22Rv1 (cell line): ENCODE results near the gene NSD1.
"Not testable (repeated sequence)": the region's sequence is repeated elsewhere in the genome, so short reads cannot be mapped to it uniquely, and the experiment has no call there.

Experiments used
- H3K27ac ChIP-seq: fragments of 450-650 bp; 2 replicates; pipeline ENCODE4 v1.5.1; 2017
- CTCF ChIP-seq: fragments of 450-650 bp; IDR thresholded peaks from 2 replicates; pipeline ENCODE4 v1.5.1; 2017; ENCODE audit warnings: mild to moderate bottlenecking
- ZFX ChIP-seq: fragments of 450-650 bp; IDR thresholded peaks from 2 replicates; pipeline ENCODE4 v1.6.1; 2017; ENCODE audit warnings: antibody characterized with exemption, borderline replicate concordance

The NSD1 gene

GRCh38 chr5:177169271-177169670, 35.7 kb downstream of the NSD1 start:
- TF ChIP-seq CTCF, result no peak
- no peak for TF ChIP-seq ZFX
- H3K27ac ChIP-seq, result no peak overlapping the region

DNA sequence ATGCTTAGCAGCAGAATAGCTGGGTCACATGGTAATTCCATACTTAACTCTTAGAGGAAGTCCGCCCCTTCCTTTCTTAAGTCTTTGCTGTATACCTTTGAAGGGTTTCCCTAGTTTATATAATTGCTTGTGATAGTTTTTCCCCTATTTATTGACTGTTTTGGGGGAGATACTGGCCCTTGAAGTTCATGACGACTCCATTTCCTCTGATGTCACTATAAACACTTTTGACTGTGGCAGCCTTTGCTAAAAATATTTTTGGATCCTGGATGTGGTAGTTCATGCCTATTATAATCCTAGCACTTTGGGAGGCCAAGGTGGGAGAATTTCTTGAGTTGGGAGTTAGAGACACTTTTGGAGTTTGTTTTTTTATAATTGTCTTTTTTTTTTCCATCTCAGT, 38.4 kb downstream of the NSD1 start:
- H3K27ac ChIP-seq, result no peak overlapping the region
- TF ChIP-seq CTCF (no peak), ZFX (no peak)

DNA sequence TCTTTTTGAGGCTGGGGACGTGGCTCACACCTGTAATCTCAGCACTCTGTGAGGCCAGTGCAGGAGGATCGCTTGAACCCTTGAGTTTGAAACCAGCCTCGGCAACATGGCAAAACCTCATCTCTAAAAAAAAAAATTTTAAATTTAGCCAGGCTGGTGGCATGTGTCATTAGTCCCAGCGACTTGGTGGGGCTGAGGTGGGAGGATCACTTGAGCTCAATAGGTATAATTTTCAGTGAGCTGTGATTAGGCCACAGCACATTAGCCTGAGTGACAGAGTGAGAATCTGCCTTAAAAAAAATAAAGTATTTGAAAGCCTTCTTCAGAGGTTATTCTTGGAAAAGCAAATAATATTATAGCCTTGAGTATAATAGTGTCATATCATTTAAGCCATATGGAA, 41.8 kb downstream of the NSD1 start:
- TF ChIP-seq CTCF, result no peak
- TF ChIP-seq ZFX, result no peak
- H3K27ac ChIP-seq, result no peak overlapping the region

DNA sequence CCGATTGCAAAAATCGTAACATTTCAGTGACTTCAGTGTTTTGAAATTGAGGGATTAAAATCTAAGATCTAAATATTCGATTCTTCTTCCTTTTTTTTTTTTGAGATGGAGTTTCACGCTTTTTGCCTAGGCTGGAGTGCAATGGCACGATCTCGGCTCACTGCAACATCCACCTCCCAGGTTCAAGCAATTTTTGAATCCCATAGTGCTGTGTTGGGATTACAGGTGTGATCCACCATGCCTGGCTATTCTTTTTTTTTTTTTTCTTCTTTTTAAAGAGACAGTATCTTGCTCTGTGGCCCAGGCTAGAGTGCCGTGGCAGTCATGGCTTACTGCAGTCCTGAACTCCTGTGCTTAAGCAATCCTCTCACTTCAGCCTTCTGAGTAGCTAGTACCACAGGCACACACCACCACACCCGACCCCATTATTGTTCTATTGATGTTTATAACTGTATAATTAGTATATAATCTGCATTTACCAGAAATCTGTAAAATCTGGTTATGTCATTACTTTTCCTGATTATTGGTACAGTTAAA, 42.7 kb downstream of the NSD1 start:
- no peak for TF ChIP-seq CTCF
- TF ChIP-seq ZFX, result no peak
- H3K27ac ChIP-seq, result no peak overlapping the region

GRCh38 chr5:177177847-177178437, 44.4 kb downstream of the NSD1 start:
- H3K27ac ChIP-seq, result not testable (repeated sequence)

GRCh38 chr5:177178733-177179304, 45.2 kb downstream of the NSD1 start:
- H3K27ac ChIP-seq, result no peak overlapping the region
- TF ChIP-seq ZFX (no peak), CTCF (no peak)

- H3K27ac ChIP-seq, result no peak overlapping the region
- TF ChIP-seq CTCF (no peak), ZFX (no peak)
Measured at GRCh38 chr5:177179431-177179830, 45.9 kb downstream of the NSD1 start.

GRCh38 chr5:177183142-177183541, 49.6 kb downstream of the NSD1 start:
- H3K27ac ChIP-seq, result no peak overlapping the region
- TF ChIP-seq CTCF (no peak), ZFX (no peak)
